ENCODE results near the gene ARHGDIG. TPM values are rescaled to one million over a fixed set of nuclear protein-coding genes. Genes with fewer than 3 reads are reported as not detected.

ARHGDIG gene
- total and polyA plus RNA-seq, 9 of the 15 experiments (the other 6 are each of a cell fraction or from before 2014, with no cell fraction given): 0.36 to 2.5 (median 0.64) TPM; not detected in 2

DNA sequence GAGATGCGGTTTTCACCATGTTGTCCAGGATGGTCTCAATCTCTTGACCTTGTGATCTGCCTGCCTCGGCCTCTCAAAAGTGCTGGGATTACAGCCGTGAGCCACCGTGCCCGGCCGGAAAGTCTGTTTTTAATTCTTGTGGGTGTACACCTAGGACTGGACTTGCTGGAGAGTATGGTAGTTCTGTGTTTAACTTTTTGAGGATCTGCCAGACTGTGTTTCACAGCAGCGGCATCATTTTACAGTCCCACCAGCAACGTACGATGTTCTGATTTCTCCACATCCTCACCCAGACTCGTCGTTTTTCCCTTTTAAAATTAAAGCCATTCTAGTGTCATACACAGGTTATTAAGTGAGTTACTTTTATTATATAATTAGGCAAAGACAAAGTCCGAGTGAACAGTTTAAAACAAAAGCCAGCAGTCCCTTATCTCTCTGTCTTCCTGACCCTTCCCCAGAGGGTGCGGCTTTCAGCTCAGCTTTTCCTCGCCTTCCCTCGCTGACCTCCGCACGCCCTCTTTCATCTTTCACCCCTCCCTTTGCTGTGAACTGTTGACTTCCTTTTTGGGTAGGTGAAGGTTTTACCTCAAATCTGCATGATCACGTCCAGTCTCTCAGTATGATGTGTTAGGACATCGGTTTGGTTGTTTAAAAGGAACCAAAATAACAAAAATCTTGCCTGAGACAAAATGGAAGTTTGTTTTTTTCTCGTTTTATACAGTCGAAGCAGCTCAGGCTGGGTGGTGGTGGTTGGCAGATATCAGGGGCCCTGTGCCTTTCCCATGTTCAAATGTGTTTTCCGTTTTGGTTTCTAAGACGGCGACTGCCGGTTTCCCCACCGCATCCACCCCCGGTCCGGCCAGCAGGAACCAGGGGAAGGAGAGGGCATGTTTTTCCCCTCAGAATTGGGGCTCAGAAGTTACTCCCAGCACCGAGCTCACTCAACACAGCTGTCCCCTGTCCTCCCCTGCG is 27.7 kb upstream of the ARHGDIG start (continued):
- TF ChIP-seq ETV5 (CRISPR knock-in tag; IDR thresholded peaks at IDR 0.05; ENCODE audit: low read depth) (peak; percentile 58; the same call in 1 of the 2 replicates), ZZZ3 (IDR thresholded peaks at IDR 0.05) (no peak), ETV1 (tag; conservative IDR thresholded peaks at IDR 0.05; ENCODE audit: low read depth) (peak; percentile 43), EGR1 (conservative IDR thresholded peaks at IDR 0.05) (peak; percentile 35; the same call in 1 of the 2 replicates), FOXM1 (IDR thresholded peaks at IDR 0.05; ENCODE audit: low read depth) (no peak), FOXM1 (CRISPR knock-in tag; IDR thresholded peaks at IDR 0.05; ENCODE audit: low read depth) (no peak), CREM (IDR thresholded peaks at IDR 0.05; ENCODE audit: low read depth) (0 out of 2 replicates have a peak, but pooled peaks have one; percentile 12), HDAC3 (IDR thresholded peaks at IDR 0.05; ENCODE audit: borderline replicate concordance, partially characterized antibody) (no peak), HDAC1 (IDR thresholded peaks at IDR 0.05) (peak in 1 of 2 experiments; percentile 67; a peak in 1 of 4 replicates), CBFA2T3 (IDR thresholded peaks at IDR 0.05) (peak; percentile 30; the same call in 1 of the 2 replicates), DPF2 (IDR thresholded peaks at IDR 0.05) (peak; percentile 78), MAZ (CRISPR knock-in tag; conservative IDR thresholded peaks at IDR 0.05 in 1 of 2, IDR thresholded peaks at IDR 0.05 in 1 of 2) (peak in 1 of 2 experiments; percentile 26; a peak in 1 of 4 replicates), RBBP5 (IDR thresholded peaks at IDR 0.05; ENCODE audit: borderline replicate concordance, insufficient read depth, low read length, poor library complexity, severe bottlenecking) (peak; percentile 38), ARNT (IDR thresholded peaks at IDR 0.05) (peak in 1 of 2 experiments; percentile 72; a peak in 1 of 4 replicates), CXXC5 (CRISPR knock-in tag; IDR thresholded peaks at IDR 0.05) (peak; percentile 58)
- TF ChIP-seq, protein P1, sequence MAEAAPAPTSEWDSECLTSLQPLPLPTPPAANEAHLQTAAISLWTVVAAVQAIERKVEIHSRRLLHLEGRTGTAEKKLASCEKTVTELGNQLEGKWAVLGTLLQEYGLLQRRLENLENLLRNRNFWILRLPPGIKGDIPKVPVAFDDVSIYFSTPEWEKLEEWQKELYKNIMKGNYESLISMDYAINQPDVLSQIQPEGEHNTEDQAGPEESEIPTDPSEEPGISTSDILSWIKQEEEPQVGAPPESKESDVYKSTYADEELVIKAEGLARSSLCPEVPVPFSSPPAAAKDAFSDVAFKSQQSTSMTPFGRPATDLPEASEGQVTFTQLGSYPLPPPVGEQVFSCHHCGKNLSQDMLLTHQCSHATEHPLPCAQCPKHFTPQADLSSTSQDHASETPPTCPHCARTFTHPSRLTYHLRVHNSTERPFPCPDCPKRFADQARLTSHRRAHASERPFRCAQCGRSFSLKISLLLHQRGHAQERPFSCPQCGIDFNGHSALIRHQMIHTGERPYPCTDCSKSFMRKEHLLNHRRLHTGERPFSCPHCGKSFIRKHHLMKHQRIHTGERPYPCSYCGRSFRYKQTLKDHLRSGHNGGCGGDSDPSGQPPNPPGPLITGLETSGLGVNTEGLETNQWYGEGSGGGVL (CRISPR knock-in tag; IDR thresholded peaks at IDR 0.05): no peak
- TF ChIP-seq, protein P2, sequence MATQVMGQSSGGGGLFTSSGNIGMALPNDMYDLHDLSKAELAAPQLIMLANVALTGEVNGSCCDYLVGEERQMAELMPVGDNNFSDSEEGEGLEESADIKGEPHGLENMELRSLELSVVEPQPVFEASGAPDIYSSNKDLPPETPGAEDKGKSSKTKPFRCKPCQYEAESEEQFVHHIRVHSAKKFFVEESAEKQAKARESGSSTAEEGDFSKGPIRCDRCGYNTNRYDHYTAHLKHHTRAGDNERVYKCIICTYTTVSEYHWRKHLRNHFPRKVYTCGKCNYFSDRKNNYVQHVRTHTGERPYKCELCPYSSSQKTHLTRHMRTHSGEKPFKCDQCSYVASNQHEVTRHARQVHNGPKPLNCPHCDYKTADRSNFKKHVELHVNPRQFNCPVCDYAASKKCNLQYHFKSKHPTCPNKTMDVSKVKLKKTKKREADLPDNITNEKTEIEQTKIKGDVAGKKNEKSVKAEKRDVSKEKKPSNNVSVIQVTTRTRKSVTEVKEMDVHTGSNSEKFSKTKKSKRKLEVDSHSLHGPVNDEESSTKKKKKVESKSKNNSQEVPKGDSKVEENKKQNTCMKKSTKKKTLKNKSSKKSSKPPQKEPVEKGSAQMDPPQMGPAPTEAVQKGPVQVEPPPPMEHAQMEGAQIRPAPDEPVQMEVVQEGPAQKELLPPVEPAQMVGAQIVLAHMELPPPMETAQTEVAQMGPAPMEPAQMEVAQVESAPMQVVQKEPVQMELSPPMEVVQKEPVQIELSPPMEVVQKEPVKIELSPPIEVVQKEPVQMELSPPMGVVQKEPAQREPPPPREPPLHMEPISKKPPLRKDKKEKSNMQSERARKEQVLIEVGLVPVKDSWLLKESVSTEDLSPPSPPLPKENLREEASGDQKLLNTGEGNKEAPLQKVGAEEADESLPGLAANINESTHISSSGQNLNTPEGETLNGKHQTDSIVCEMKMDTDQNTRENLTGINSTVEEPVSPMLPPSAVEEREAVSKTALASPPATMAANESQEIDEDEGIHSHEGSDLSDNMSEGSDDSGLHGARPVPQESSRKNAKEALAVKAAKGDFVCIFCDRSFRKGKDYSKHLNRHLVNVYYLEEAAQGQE (IDR thresholded peaks at IDR 0.05; ENCODE audit: borderline replicate concordance): no peak
- TF ChIP-seq, protein P2 (CRISPR knock-in tag; IDR thresholded peaks at IDR 0.05; ENCODE audit: low read depth): no peak
